B cell (primary cell): ENCODE measurements around the gene POGK. TPM values are rescaled to one million over a fixed set of nuclear protein-coding genes. Genes with fewer than 3 reads are reported as not detected.
"Not testable (repeated sequence)": the region's sequence is repeated elsewhere in the genome, so short reads cannot be mapped to it uniquely, and the experiment has no call there.

ENCODE experiments used
- ATAC-seq: fragments of 200-7000 bp; cut with Tn5 transposase; one replicate; pipeline ENCODE4 v1.10.0; 2021; ENCODE audit warnings: low read depth, mild to moderate bottlenecking, moderate number of reproducible peaks, moderate library complexity
- CTCF ChIA-PET: fragments of 350-600 bp; sonication (Branson Sonifier 250); formaldehyde crosslinking; loops from one replicate; lab custom pipeline; 2021; ENCODE audit warnings: antibody characterized with exemption, inconsistent platforms; lab: Charles Lee
- POLR2A ChIA-PET: fragments of 350-600 bp; sonication (Branson Sonifier 250); formaldehyde crosslinking; loops from one replicate; lab custom pipeline; 2021; ENCODE audit warnings: antibody characterized with exemption; lab: Charles Lee
- DNase-seq: peaks from one replicate; pipeline ENCODE4 v3.0.0; 2013
- H2AFZ ChIP-seq: 2 replicates; pipeline ENCODE4 v1.6.1; 2012; ENCODE audit warnings: mild to moderate bottlenecking, low read depth, low read length; ENCODE audit not compliant: insufficient read depth, poor library complexity, severe bottlenecking
- H3K27ac ChIP-seq, 2 donors: 1 replicate in 1 of 2; 2 replicates in 1 of 2; pipeline ENCODE4 v1.5.1; 2012 to 2013; ENCODE audit warnings: low read length in 2 of 2, mild to moderate bottlenecking in 2 of 2, moderate library complexity in 1 of 2
- H3K27me3 ChIP-seq, 4 experiments: fragments of 200-600 bp in 1 of 4; sonication (generic) in 1 of 4; replicated peaks in 1 of 4; 1 replicate in 2 of 4; 2 replicates in 2 of 4; pipeline versions ENCODE4 v1.6.1 to v1.7.0; 2013 to 2016; ENCODE audit warnings: low read length in 3 of 4, mild to moderate bottlenecking in 2 of 4, mixed read lengths in 1 of 4, moderate library complexity in 1 of 4; ENCODE audit not compliant: insufficient read depth in 4 of 4, control insufficient read depth in 3 of 4; ENCODE audit errors: control extremely low read depth in 1 of 4
- H3K36me3 ChIP-seq, 2 experiments: replicated peaks in 1 of 2; 1 replicate in 1 of 2; 2 replicates in 1 of 2; pipeline versions ENCODE4 v1.6.1 to v1.7.1; 2013; ENCODE audit warnings: low read length in 1 of 2; ENCODE audit not compliant: insufficient read depth in 2 of 2, control insufficient read depth in 1 of 2; ENCODE audit errors: control extremely low read depth in 1 of 2, extremely low read depth in 1 of 2
- H3K4me1 ChIP-seq, 2 donors: fragments of 200-600 bp in 1 of 2; sonication (generic) in 1 of 2; 1 replicate in 1 of 2; 2 replicates in 1 of 2; pipeline versions ENCODE4 v1.5.1 to v1.6.1; 2013 to 2017; ENCODE audit warnings: low read length in 2 of 2; ENCODE audit not compliant: control insufficient read depth in 2 of 2, insufficient read depth in 2 of 2
- H3K4me2 ChIP-seq: replicated peaks from 2 replicates; pipeline ENCODE3; 2012; ENCODE audit warnings: mild to moderate bottlenecking, low read depth, low read length; ENCODE audit not compliant: poor library complexity, severe bottlenecking
- H3K4me3 ChIP-seq, 5 experiments: fragments of 200-600 bp in 1 of 5; sonication (generic) in 1 of 5; 1 replicate in 3 of 5; 2 replicates in 2 of 5; pipeline versions ENCODE4 v1.5.1 to v1.7.0; 2011 to 2016; ENCODE audit warnings: low read length in 4 of 5, mild to moderate bottlenecking in 4 of 5, low read depth in 2 of 5, control low read depth in 1 of 5, moderate library complexity in 1 of 5; ENCODE audit not compliant: insufficient read depth in 1 of 5; ENCODE audit errors: control extremely low read depth in 1 of 5, extremely low read depth in 1 of 5
- H3K79me2 ChIP-seq: fragments of 200-600 bp; sonication (generic); one replicate; pipeline ENCODE4 v1.6.0; 2016; ENCODE audit warnings: low read length; ENCODE audit not compliant: control insufficient read depth, insufficient read depth
- H3K9ac ChIP-seq: fragments of 200-600 bp; sonication (generic); 2 replicates; pipeline ENCODE4 v1.6.1; 2017; ENCODE audit warnings: mild to moderate bottlenecking, low read length, moderate library complexity
- H3K9me3 ChIP-seq, 3 donors: one replicate each; pipeline versions ENCODE4 v1.6.1 to v1.7.1; 2013; ENCODE audit warnings: low read length in 2 of 3; ENCODE audit not compliant: control insufficient read depth in 2 of 3, insufficient read depth in 1 of 3; ENCODE audit errors: control extremely low read depth in 1 of 3
- H4K20me1 ChIP-seq: 2 replicates; pipeline ENCODE4 v1.6.0; 2012; ENCODE audit warnings: mild to moderate bottlenecking, low read length; ENCODE audit not compliant: insufficient read depth, control insufficient read depth, poor library complexity, severe bottlenecking
- H3K27ac Mint-ChIP-seq: one replicate; pipeline ENCODE4 v1.8.0; 2021; ENCODE audit warnings: mixed read lengths
- H3K27me3 Mint-ChIP-seq: one replicate; pipeline ENCODE4 v1.8.0; 2021; ENCODE audit warnings: mixed read lengths
- H3K4me1 Mint-ChIP-seq: one replicate; pipeline ENCODE4 v1.8.0; 2021; ENCODE audit warnings: mixed read lengths
- H3K4me3 Mint-ChIP-seq: one replicate; pipeline ENCODE4 v1.8.0; 2021; ENCODE audit warnings: mixed read lengths
- H3K9me3 Mint-ChIP-seq: one replicate; pipeline ENCODE4 v1.8.0; 2022; ENCODE audit warnings: mixed read lengths; ENCODE audit not compliant: insufficient read depth
- EZH2 ChIP-seq: IDR thresholded peaks from 2 replicates; pipeline ENCODE4 v1.6.1; 2012; ENCODE audit warnings: borderline replicate concordance, low read depth, mild to moderate bottlenecking, moderate library complexity, low read length; ENCODE audit not compliant: insufficient read depth, poor library complexity, severe bottlenecking
- WGBS: methylation state at CpG from one replicate; pipeline ENCODE4 v1.1.5; 2013; ENCODE audit warnings: missing lambda C conversion rate; ENCODE audit not compliant: insufficient coverage; 5-methylcytosine and 5-hydroxymethylcytosine counted together
- intact Hi-C: fragments of 100-400 bp; cut with micrococcal nuclease; formaldehyde crosslinking; loops from one replicate; pipeline ENCODE4 v1.10.0; 2022
- polyA plus RNA-seq: library from polyadenylated mRNA; depleted of rRNA; stranded (reverse); fragments of >200 nt; gene quantifications from 2 replicates; pipeline ENCODE4 v1.2.3, GENCODE V29; 2012
- total RNA-seq, 2 donors: library from RNA; stranded (reverse); fragments of 120-200 nt in 1 of 2; gene quantifications; 1 replicate in 1 of 2; 2 replicates in 1 of 2; pipeline versions ENCODE4 v1.2.3 to v1.2.4, GENCODE V29; 2013 to 2022
- TF ChIP-seq, protein P1 (sequence below): fragments of 200-600 bp; IDR thresholded peaks from one replicate; pipeline ENCODE4 v1.8.0; 2022; ENCODE audit warnings: antibody characterized with exemption, mild to moderate bottlenecking

The POGK gene
- total and polyA plus RNA-seq, 2 donors (not counting 1 experiment from before 2014, with no cell fraction given) = 10.4 to 45.0 TPM

- H3K4me1 ChIP-seq = peaks cover 12 to 13% of the 10 kb centered on the region in 2 donors
- peak overlapping the region; percentile 74 for H2AFZ ChIP-seq
- Mint-ChIP-seq H3K27me3 (no peaks in the 10 kb centered on the region), H3K4me1 (peaks cover 36% of the 10 kb centered on the region), H3K9me3 (no peaks in the 10 kb centered on the region), H3K4me3 (peak overlapping the region; percentile 98), H3K27ac (peak overlapping the region; percentile 99)
- peak overlapping the region in 4 of 5 experiments; percentile 16 to 80 (median 60) for H3K4me3 ChIP-seq
- ATAC-seq (no peak), DNase-seq (no peak)
- peaks cover 43% of the 10 kb centered on the region for H3K79me2 ChIP-seq
- no peaks in the 10 kb centered on the region for H3K9me3 ChIP-seq
- H3K27ac ChIP-seq = peak overlapping the region in 1 of 2 donors; percentile 41
- ChIA-PET POLR2A (interaction anchor here (1.3 to 1.6 kb wide), 2 partner anchors 38 to 1060 kb away, joined by 4 to 11 read pairs; partner anchors contain the start of genes DCAF6 and POGK), CTCF (interaction anchor here (0.8 to 2.9 kb wide), 7 partner anchors 23 to 1059 kb away, joined by 3 to 16 read pairs (median 3); partner anchors contain the start of genes POGK and POU2F1)
- H3K4me2 ChIP-seq = peak overlapping the region; percentile 80
- H3K27me3 ChIP-seq = no peaks in the 10 kb centered on the region
- peaks cover 0 to 2% of the 10 kb centered on the region in 2 experiments for H3K36me3 ChIP-seq
- H3K9ac ChIP-seq = peak overlapping the region; percentile 56
- intact Hi-C loops = loop anchor here (1.0 to 5.0 kb wide), 3 partner anchors 37 to 1060 kb away; partner anchors contain the start of genes DCAF6 and POGK
- TF ChIP-seq, protein P1, sequence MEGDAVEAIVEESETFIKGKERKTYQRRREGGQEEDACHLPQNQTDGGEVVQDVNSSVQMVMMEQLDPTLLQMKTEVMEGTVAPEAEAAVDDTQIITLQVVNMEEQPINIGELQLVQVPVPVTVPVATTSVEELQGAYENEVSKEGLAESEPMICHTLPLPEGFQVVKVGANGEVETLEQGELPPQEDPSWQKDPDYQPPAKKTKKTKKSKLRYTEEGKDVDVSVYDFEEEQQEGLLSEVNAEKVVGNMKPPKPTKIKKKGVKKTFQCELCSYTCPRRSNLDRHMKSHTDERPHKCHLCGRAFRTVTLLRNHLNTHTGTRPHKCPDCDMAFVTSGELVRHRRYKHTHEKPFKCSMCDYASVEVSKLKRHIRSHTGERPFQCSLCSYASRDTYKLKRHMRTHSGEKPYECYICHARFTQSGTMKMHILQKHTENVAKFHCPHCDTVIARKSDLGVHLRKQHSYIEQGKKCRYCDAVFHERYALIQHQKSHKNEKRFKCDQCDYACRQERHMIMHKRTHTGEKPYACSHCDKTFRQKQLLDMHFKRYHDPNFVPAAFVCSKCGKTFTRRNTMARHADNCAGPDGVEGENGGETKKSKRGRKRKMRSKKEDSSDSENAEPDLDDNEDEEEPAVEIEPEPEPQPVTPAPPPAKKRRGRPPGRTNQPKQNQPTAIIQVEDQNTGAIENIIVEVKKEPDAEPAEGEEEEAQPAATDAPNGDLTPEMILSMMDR = peak; percentile 42
- no peak for TF ChIP-seq EZH2
- no peaks in the 10 kb centered on the region for H4K20me1 ChIP-seq
- 0% methylated on average over 2 of the region's 7 CpGs for WGBS
These were observed 37.2 kb downstream of the POGK start for GRCh38 chr1:166876540-166876838.

DNA sequence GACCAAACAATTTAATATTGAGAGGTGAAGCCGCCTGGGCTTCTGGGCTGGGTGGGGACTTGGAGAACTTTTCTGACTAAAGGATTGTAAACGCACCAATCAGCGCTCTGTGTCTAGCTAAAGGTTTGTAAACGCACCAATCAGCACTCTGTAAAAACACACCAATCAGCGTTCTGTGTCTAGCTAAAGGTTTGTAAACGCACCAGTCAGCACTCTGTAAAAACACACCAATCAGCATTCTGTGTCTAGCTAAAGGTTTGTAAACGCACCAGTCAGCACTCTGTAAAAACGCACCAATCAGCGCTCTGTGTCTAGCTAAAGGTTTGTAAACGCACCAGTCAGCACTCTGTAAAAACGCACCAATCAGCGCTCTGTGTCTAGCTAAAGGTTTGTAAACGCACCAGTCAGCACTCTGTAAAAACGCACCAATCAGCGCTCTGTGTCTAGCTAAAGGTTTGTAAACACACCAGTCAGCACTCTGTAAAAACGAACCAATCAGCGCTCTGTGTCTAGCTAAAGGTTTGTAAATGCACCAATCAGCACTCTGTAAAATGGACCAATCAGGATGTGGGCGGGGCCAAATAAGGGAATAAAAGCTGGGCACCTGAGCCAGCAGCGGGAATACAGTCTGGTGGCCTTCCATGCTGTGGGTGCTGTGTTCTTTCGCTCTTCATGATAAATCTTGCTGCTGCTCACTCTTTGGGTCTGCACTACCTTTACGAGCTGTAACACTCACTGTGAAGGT, 39.1 kb downstream of the POGK start:
- CTCF ChIA-PET = interaction anchor here (0.7 to 2.9 kb wide), 3 partner anchors 31 to 1204 kb away, joined by 3 to 16 read pairs (median 7); no protein-coding TSS in a partner anchor
- DNase-seq, H2AFZ ChIP-seq, H3K36me3 ChIP-seq, H3K27ac Mint-ChIP-seq, H3K9me3 ChIP-seq, H3K9ac ChIP-seq, H3K4me3 Mint-ChIP-seq, H4K20me1 ChIP-seq, H3K9me3 Mint-ChIP-seq, H3K4me3 ChIP-seq, H3K4me2 ChIP-seq, H3K27ac ChIP-seq, ATAC-seq, H3K27me3 ChIP-seq, POLR2A ChIA-PET: not testable (repeated sequence)
- H3K4me1 ChIP-seq = peaks cover 12 to 13% of the 10 kb centered on the region in 2 donors
- H3K27me3 Mint-ChIP-seq = peaks cover 10% of the 10 kb centered on the region
- H3K4me1 Mint-ChIP-seq = peaks cover 26% of the 10 kb centered on the region
- peaks cover 26% of the 10 kb centered on the region for H3K79me2 ChIP-seq
- intact Hi-C loops = loop anchor here (5.0 kb wide), 1 partner anchor 839 kb away; no protein-coding TSS in a partner anchor
- 97% methylated on average over 8 of the region's 21 CpGs for WGBS
